GM10266 (cell line): ENCODE measurements around the gene GAGE1.
"Not testable (repeated sequence)": the region's sequence is repeated elsewhere in the genome, so short reads cannot be mapped to it uniquely, and the experiment has no call there.

Source experiments
- DNase-seq: peaks from one replicate; pipeline ENCODE4 v3.0.0; 2012; ENCODE audit errors: extremely low spot score
- TF ChIP-seq, protein P1 (sequence below): IDR thresholded peaks from 2 replicates; pipeline ENCODE4 v1.5.1; 2012; ENCODE audit warnings: mild to moderate bottlenecking, low read depth; ENCODE audit not compliant: control insufficient read depth, insufficient read depth; ENCODE audit errors: missing control alignments

GAGE1 gene, protein sequence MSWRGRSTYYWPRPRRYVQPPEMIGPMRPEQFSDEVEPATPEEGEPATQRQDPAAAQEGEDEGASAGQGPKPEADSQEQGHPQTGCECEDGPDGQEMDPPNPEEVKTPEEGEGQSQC

GRCh38 chrX:49598720-49599119 is at the start of gene GAGE1:
Gene GAGE1, plus strand, starts transcription at chrX:49599020. Its CDS starts 1,155 bp downstream, at chrX:49600175.
- DNase-seq, result not testable (repeated sequence)

DNA sequence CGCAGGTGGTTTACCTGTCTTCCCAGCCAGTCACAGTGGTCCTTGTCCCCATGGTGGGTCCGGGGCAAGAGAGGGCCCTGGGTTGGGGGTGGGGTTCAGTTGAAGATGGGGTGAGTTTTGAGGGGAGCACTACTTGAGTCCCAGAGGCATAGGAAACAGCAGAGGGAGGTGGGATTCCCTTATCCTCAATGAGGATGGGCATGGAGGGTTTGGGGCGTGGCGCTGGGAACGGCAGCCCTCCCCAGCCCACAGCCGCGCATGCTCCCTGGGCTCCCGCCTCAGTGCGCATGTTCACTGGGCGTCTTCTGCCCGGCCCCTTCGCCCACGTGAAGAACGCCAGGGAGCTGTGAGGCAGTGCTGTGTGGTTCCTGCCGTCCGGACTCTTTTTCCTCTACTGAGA is 47.8 kb upstream of the GAGE1 start, which contains the start of gene GAGE12E:
TSS of gene GAGE12E (plus strand) at position 301 of the 400 bp plus-strand sequence. CDS start 1,155 bp downstream, outside the sequence.
- not testable (repeated sequence) for DNase-seq

- DNase-seq, result not testable (repeated sequence)
These were observed 38.3 kb upstream of the GAGE1 start, which contains the start of gene GAGE12F for GRCh38 chrX:49560542-49560941. Gene GAGE12F, plus strand, starts transcription at chrX:49560842. Its CDS starts 1,155 bp downstream, at chrX:49561997.

- not testable (repeated sequence) for DNase-seq
These were observed 30.1 kb upstream of the GAGE1 start for GRCh38 chrX:49568728-49569127.

GRCh38 chrX:49569152-49569551 is 29.7 kb upstream of the GAGE1 start:
- not testable (repeated sequence) for DNase-seq

GRCh38 chrX:49570100-49570499 is 28.7 kb upstream of the GAGE1 start, which contains the start of gene GAGE12G:
Gene GAGE12G, plus strand, starts transcription at chrX:49570400. Its CDS starts 1,155 bp downstream, at chrX:49571555.
- DNase-seq, result not testable (repeated sequence)

- not testable (repeated sequence) for DNase-seq
These were observed 19.2 kb upstream of the GAGE1 start, which contains the start of gene GAGE12H for GRCh38 chrX:49579649-49580048. Gene GAGE12H, plus strand, starts transcription at chrX:49579949. Its CDS starts 1,155 bp downstream, at chrX:49581104.

DNA sequence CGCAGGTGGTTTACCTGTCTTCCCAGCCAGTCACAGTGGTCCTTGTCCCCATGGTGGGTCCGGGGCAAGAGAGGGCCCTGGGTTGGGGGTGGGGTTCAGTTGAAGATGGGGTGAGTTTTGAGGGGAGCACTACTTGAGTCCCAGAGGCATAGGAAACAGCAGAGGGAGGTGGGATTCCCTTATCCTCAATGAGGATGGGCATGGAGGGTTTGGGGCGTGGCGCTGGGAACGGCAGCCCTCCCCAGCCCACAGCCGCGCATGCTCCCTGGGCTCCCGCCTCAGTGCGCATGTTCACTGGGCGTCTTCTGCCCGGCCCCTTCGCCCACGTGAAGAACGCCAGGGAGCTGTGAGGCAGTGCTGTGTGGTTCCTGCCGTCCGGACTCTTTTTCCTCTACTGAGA is 9.6 kb upstream of the GAGE1 start, which contains the start of gene GAGE2A:
TSS of gene GAGE2A (plus strand) at position 301 of the 400 bp plus-strand sequence. CDS start 1,155 bp downstream, outside the sequence.
- DNase-seq, result not testable (repeated sequence)

DNA sequence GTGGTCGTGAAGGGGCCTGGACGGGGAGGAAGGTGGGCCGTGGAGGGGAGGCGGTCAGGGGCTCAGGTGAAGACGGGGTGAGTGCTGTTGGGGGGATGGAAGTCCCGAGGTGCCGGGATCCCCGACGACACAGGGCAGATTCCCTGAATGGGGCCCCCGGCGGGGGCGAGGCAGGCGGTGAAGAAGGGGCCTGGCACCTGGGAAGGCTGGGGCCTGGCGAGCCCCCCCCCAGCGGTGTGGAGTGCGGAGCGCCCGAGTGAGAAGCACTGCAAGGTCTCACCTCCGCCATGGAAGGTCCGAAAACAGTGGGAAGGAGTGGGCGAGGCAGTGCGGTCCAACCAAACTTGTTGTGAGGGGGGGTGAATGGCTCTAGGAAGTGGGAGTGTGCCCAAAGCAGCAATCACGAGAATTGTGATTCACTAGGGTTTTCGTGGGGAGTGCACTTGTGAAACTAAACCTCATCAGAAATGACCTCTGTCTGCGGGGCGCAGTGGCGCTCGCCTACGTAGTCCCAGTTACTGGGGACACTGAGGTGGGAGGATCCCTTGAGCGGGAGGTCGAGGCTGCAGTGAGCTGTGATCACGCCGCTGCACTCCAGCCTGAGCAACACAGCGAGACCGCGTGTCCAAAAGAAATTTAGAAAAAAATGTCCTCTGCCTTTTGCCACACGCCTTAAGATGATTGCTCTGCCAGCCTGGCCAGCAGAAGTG is 8.9 kb upstream of the GAGE1 start:
- not testable (repeated sequence) for DNase-seq

DNA sequence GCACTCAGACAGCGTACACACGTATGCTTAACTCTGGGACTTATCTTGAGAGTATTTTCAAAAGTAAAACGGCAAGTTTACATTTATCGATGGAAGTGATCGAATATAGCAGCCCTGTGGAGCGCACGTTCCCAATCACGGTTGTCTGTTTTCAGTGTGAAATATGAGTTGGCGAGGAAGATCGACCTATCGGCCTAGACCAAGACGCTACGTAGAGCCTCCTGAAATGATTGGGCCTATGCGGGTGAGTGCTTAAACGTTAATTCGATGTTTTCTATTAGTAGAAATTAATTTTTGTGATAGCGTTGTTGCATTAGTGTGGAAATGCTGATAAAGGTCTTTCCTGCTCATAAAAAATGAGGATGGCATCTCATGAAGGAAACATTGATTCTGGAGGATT is 8.3 kb upstream of the GAGE1 start:
- not testable (repeated sequence) for DNase-seq

DNA sequence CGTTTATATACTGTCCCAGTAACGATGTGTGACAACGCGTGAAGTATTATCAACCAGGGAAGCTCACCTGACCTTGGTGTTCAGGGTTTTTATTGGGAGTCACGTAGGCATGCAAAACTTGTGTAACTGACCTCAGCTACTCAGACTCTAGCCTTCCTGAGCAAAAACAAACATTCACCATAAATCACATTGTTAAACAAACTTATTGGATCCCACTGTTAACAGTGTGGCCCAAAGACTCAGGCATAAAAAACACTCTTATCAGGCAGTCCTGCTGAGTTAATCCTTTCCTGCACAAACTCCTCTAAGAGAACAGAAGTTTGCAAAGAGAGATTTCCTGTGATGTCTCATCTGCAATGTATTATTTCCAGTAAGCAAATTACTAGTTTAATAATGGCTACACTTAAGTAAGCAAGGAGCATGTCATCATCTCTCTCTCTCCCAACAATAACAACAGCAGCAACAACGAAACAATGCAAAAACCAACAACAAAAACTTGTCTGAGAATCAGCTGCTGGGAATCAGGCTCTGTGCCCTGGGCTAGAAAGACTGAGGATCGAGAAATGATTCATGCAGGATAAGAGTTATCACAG is 12.0 kb downstream of the GAGE1 start:
- TF ChIP-seq, protein P1, sequence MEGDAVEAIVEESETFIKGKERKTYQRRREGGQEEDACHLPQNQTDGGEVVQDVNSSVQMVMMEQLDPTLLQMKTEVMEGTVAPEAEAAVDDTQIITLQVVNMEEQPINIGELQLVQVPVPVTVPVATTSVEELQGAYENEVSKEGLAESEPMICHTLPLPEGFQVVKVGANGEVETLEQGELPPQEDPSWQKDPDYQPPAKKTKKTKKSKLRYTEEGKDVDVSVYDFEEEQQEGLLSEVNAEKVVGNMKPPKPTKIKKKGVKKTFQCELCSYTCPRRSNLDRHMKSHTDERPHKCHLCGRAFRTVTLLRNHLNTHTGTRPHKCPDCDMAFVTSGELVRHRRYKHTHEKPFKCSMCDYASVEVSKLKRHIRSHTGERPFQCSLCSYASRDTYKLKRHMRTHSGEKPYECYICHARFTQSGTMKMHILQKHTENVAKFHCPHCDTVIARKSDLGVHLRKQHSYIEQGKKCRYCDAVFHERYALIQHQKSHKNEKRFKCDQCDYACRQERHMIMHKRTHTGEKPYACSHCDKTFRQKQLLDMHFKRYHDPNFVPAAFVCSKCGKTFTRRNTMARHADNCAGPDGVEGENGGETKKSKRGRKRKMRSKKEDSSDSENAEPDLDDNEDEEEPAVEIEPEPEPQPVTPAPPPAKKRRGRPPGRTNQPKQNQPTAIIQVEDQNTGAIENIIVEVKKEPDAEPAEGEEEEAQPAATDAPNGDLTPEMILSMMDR, result no peak
- no peak for DNase-seq

DNA sequence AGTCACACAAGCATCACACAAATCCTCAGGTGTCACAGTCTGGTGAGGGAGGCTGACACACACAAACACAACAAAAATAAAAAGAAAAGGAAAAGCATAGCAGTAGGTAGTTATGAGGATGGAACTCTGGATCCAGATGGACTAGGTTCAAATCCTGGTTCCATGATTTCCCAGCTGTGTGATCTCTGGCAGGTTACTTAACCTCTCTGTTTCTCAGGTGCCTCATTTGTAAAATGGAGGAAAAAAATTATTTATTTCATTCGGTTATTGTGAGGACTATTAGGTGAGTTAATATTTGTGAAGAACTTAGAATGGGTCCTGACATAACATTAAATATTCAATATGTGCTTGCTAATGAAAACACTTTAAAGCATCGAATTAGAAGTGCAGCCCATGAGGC is 19.8 kb downstream of the GAGE1 start:
- TF ChIP-seq, protein P1, result no peak
- no peak for DNase-seq

- TF ChIP-seq, protein P1, result no peak
- DNase-seq, result no peak
These were observed 28.4 kb downstream of the GAGE1 start for GRCh38 chrX:49627086-49627777.
